ENCODE results near the gene SLC6A19. TPM values are rescaled to one million over a fixed set of nuclear protein-coding genes. Genes with fewer than 3 reads are reported as not detected.

SLC6A19 gene
- total RNA-seq, 2 donors from 2014 or later: 0.09 to 0.15 TPM

DNA sequence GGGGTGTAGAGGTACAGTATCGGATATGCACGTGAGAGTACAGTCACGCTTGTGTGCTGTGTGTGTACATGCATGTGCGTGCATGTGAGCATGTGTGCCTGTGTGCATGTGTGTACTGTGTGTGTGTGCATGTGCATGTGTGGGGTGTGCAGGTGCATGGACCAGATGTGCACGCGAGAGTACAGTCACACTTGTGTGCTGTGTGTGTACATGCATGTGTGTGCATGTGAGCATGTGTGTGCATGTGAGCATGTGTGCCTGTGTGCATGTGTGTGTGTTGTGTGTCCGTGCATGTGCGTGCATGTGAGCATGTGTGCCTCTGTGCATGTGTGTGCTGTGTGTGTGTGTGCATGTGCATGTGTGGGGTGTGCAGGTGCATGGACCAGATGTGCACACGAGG, 10.3 kb downstream of the SLC6A19 start:
- H3K4me1 ChIP-seq (ENCODE audit: control insufficient read depth, insufficient read depth, low read length): no peaks in the 10 kb centered on the region
- no peaks in the 10 kb centered on the region for H3K27me3 Mint-ChIP-seq (ENCODE audit: insufficient read depth)
- no peak overlapping the region for H3K27ac ChIP-seq (ENCODE audit: low read depth, low read length)
- TF ChIP-seq, protein P1, sequence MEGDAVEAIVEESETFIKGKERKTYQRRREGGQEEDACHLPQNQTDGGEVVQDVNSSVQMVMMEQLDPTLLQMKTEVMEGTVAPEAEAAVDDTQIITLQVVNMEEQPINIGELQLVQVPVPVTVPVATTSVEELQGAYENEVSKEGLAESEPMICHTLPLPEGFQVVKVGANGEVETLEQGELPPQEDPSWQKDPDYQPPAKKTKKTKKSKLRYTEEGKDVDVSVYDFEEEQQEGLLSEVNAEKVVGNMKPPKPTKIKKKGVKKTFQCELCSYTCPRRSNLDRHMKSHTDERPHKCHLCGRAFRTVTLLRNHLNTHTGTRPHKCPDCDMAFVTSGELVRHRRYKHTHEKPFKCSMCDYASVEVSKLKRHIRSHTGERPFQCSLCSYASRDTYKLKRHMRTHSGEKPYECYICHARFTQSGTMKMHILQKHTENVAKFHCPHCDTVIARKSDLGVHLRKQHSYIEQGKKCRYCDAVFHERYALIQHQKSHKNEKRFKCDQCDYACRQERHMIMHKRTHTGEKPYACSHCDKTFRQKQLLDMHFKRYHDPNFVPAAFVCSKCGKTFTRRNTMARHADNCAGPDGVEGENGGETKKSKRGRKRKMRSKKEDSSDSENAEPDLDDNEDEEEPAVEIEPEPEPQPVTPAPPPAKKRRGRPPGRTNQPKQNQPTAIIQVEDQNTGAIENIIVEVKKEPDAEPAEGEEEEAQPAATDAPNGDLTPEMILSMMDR (conservative IDR thresholded peaks at IDR 0.05): no peak
- H3K4me1 Mint-ChIP-seq: no peaks in the 10 kb centered on the region
- no peaks in the 10 kb centered on the region for H3K36me3 Mint-ChIP-seq (ENCODE audit: low read depth)
- no peaks in the 10 kb centered on the region for H3K36me3 ChIP-seq (ENCODE audit: control insufficient read depth, insufficient read depth, low read length)
- no peak overlapping the region for H3K27ac Mint-ChIP-seq
- H3K4me3 Mint-ChIP-seq: no peak overlapping the region
- DNase-seq: no peak
- 90 to 97% methylated on average over 4 to 9 of the region's 9 CpGs for WGBS, 2 experiments (ENCODE audit: insufficient coverage in 1 of 2, insufficient read length in 1 of 2)
- no peak overlapping the region for H3K4me3 ChIP-seq (ENCODE audit: low read length)
- H3K9me3 ChIP-seq (ENCODE audit: control insufficient read depth, low read length): no peaks in the 10 kb centered on the region
- no peak overlapping the region for H3K9ac ChIP-seq (ENCODE audit: extremely low read depth, low read length, poor library complexity, severe bottlenecking)
- peaks cover 5% of the 10 kb centered on the region for H3K9me3 Mint-ChIP-seq
- H3K27me3 ChIP-seq (ENCODE audit: control insufficient read depth, insufficient read depth, low read length, poor library complexity, severe bottlenecking): no peaks in the 10 kb centered on the region

DNA sequence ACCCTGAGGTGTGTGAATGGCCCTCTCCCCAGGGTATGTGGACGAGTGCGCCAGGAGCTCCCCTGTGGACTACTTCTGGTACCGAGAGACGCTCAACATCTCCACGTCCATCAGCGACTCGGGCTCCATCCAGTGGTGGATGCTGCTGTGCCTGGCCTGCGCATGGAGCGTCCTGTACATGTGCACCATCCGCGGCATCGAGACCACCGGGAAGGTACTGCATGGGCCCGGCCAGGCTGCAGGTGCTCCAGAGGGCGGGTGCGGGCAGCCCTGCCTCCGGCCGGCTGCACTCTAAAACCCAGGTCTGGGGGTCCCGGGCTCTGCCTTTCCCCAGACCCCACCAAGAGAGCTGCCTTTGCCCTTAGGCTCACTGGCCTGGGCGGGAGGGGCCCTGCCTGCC, 10.9 kb downstream of the SLC6A19 start:
- Histone ChIP-seq H3K27me3 (ENCODE audit: control insufficient read depth, insufficient read depth, low read length, poor library complexity, severe bottlenecking) (no peaks in the 10 kb centered on the region), H3K4me3 (ENCODE audit: low read length) (no peak overlapping the region), H3K4me1 (ENCODE audit: control insufficient read depth, insufficient read depth, low read length) (no peaks in the 10 kb centered on the region), H3K9me3 (ENCODE audit: control insufficient read depth, low read length) (no peaks in the 10 kb centered on the region), H3K36me3 (ENCODE audit: control insufficient read depth, insufficient read depth, low read length) (no peaks in the 10 kb centered on the region), H3K27ac (ENCODE audit: low read depth, low read length) (no peak overlapping the region), H3K9ac (ENCODE audit: extremely low read depth, low read length, poor library complexity, severe bottlenecking) (no peak overlapping the region)
- H3K27me3 Mint-ChIP-seq (ENCODE audit: insufficient read depth): no peaks in the 10 kb centered on the region
- no peaks in the 10 kb centered on the region for H3K4me1 Mint-ChIP-seq
- peaks cover 5% of the 10 kb centered on the region for H3K9me3 Mint-ChIP-seq
- TF ChIP-seq, protein P1 (conservative IDR thresholded peaks at IDR 0.05): no peak
- no peak overlapping the region for H3K4me3 Mint-ChIP-seq
- H3K36me3 Mint-ChIP-seq (ENCODE audit: low read depth): no peaks in the 10 kb centered on the region
- DNase-seq: no peak
- WGBS, 2 experiments (ENCODE audit: insufficient coverage in 1 of 2, insufficient read length in 1 of 2): 88 to 93% methylated on average over 7 to 20 of the region's 20 CpGs
- no peak overlapping the region for H3K27ac Mint-ChIP-seq

DNA sequence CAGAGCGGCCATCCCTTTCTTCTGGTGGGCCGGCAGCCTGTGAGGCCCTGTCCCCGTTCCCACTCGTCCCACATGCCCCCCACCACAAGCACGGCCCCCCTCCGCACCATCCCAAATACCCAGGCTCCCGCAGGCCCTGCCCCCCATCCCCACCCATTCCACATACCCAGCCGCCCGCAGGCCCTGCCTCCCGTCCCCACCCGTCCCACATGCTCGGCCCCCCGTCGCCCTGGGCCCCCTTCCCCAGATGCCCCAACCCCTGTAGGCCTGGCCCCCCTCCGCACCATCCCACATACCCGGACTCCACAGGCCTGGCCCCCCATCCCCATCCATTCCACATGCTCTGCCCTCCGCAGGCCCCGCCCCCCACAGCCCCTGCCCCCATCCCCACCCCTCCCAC, 11.5 kb downstream of the SLC6A19 start:
- no peak for DNase-seq

More for the DNA sequence above, 11.5 kb downstream of the SLC6A19 start:
- Histone ChIP-seq H3K27ac (ENCODE audit: low read depth, low read length) (no peak overlapping the region), H3K36me3 (ENCODE audit: control insufficient read depth, insufficient read depth, low read length) (no peaks in the 10 kb centered on the region), H3K4me3 (ENCODE audit: low read length) (no peak overlapping the region), H3K9ac (ENCODE audit: extremely low read depth, low read length, poor library complexity, severe bottlenecking) (no peak overlapping the region), H3K9me3 (ENCODE audit: control insufficient read depth, low read length) (no peaks in the 10 kb centered on the region), H3K27me3 (ENCODE audit: control insufficient read depth, insufficient read depth, low read length, poor library complexity, severe bottlenecking) (no peaks in the 10 kb centered on the region), H3K4me1 (ENCODE audit: control insufficient read depth, insufficient read depth, low read length) (no peaks in the 10 kb centered on the region)
- Mint-ChIP-seq H3K36me3 (ENCODE audit: low read depth) (no peaks in the 10 kb centered on the region), H3K4me1 (no peaks in the 10 kb centered on the region), H3K27me3 (ENCODE audit: insufficient read depth) (no peaks in the 10 kb centered on the region), H3K9me3 (peaks cover 5% of the 10 kb centered on the region), H3K27ac (no peak overlapping the region), H3K4me3 (no peak overlapping the region)
- TF ChIP-seq, protein P1 (conservative IDR thresholded peaks at IDR 0.05): no peak
- WGBS, 2 experiments (ENCODE audit: insufficient coverage in 1 of 2, insufficient read length in 1 of 2): 88% methylated on average over 12 of the region's 18 CpGs; no CpG with 5 or more reads in 1 of the 2 experiments

Measured in endodermal cell (in vitro differentiated cells).